ENCODE data around the gene CYB5R3.
A peak's percentile ranks its signal among the peaks of the same experiment; 100 is the strongest.

CYB5R3 gene

GRCh38 chr22:42649246-42650099, at the start of gene CYB5R3:
TSS of gene CYB5R3 (minus strand) at chr22:42649392. CDS start at chr22:42649315, 77 bp downstream.
- DNase-seq (ENCODE audit: low read depth in 2 of 3, low spot score in 1 of 3): peak; percentile 76 to 81 (median 77)

DNA sequence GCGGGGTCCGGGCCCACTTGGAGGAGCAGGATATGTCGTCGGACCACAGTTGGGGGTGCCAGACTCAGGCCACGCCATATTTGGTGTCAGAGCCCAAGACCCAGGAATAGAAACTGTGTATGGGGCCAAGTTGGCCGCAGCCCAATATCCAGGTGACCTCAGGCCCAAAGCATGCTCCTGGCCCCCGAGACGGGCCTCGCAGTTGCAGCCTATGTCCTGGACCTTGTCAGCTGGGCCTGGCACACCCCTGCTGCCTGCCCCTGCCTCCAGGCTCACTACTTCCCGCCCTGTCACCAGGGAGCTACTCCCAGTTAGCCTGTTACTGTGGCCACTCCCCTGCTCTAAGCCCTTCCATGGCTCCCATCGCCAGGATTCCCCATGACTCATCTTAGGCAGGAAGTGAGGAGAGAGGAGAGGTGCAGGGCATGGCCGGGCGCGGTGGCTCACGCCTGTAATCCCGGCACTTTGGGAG, 48.4 kb upstream of the CYB5R3 start:
- no peak for DNase-seq (ENCODE audit: low read depth in 2 of 3, low spot score in 1 of 3)

DNA sequence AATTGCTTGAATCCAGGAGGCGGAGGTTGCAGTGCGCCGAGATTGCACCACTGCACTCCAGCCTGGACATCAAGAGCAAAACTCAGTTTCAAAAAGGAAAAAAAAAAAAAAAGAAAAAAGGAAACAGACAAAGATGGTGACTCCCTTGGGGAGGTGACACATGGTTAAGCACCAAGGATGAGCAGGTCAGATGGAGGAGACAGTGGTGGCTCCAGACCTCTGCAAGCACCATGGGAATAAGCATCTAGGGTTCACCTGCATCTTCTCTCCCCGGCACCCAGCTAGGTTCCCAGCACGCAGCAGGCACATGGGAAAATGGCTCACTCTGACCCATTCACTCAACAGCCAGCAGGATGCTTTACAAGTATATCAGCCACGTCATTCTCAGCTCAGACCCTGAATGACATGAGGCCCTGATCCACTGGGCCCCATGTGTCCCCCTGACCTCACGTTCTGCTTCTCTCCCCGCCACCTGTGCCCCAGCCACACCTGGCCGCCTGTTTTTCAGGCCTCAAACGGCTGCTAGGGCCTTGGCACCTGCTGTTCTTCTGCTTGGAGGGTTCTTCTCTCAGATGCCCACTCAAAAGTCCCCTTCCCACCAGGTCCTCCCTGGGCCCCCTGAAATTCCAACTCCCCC, 47.3 kb upstream of the CYB5R3 start:
- DNase-seq (ENCODE audit: low read depth in 2 of 3, low spot score in 1 of 3): no peak

DNA sequence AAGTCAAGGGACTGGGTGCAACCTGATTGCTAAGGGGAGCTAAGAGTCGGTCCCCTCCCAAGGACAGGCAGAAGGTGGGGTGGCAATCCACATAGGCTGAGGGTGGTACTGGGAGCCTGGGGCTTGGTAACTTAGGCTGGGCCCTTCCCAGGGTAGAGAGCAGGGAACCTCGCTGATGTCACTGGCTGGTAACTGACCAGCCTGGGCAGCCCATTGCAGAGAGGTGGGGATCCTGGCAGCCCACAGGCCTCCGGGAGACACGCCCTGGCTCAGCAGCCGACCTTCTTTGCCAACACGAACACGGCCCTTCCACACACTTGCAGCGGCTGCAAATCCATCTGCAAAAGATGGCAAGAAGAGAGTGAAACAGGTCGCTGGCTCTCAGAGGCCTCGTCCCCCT, 46.1 kb upstream of the CYB5R3 start:
- no peak for DNase-seq (ENCODE audit: low read depth in 2 of 3, low spot score in 1 of 3)

- no peak for DNase-seq (ENCODE audit: low read depth in 2 of 3, low spot score in 1 of 3)
Observed at GRCh38 chr22:42693763-42694683, 44.8 kb upstream of the CYB5R3 start.

DNA sequence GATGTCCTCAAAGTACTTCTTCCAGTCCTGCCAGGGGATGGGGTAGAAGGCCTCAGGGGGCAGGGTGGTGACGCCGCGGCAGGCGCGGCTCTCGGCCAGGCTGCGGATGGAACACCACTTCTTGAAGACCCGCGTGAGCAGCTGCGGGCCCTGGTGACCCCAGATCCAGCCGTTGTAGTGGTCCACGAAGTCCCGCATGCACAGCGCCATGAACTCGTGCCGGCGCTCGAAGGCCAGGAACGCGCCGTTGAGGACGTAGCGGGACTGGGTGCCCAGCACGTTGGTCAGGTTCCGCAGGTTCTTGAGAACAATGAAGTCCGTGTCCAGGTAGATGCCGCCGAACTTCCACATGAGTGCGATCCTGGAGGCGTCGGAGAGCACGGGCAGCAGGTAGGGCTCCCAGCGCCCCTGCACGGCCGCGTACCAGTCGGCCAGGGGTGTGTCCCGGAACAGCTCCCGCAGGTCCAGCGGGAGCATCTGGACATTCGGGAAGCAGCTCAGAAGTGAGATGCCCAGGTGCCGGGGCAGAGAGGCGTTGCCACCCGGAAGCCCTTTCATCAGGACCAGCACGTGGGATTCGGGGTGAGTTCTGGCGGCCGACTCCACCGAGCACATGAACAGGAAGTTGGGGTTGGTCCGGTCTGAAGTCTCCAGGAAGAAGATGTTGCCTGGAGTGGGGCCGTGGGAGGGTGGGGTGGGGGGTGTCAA, 44.0 kb upstream of the CYB5R3 start:
- DNase-seq (ENCODE audit: low read depth in 2 of 3, low spot score in 1 of 3): no peak

GRCh38 chr22:42692239-42693054, 43.3 kb upstream of the CYB5R3 start:
- DNase-seq (ENCODE audit: low read depth in 2 of 3, low spot score in 1 of 3): no peak

- DNase-seq (ENCODE audit: low read depth in 2 of 3, low spot score in 1 of 3): no peak
Observed at GRCh38 chr22:42691440-42691839, 42.2 kb upstream of the CYB5R3 start.

DNA sequence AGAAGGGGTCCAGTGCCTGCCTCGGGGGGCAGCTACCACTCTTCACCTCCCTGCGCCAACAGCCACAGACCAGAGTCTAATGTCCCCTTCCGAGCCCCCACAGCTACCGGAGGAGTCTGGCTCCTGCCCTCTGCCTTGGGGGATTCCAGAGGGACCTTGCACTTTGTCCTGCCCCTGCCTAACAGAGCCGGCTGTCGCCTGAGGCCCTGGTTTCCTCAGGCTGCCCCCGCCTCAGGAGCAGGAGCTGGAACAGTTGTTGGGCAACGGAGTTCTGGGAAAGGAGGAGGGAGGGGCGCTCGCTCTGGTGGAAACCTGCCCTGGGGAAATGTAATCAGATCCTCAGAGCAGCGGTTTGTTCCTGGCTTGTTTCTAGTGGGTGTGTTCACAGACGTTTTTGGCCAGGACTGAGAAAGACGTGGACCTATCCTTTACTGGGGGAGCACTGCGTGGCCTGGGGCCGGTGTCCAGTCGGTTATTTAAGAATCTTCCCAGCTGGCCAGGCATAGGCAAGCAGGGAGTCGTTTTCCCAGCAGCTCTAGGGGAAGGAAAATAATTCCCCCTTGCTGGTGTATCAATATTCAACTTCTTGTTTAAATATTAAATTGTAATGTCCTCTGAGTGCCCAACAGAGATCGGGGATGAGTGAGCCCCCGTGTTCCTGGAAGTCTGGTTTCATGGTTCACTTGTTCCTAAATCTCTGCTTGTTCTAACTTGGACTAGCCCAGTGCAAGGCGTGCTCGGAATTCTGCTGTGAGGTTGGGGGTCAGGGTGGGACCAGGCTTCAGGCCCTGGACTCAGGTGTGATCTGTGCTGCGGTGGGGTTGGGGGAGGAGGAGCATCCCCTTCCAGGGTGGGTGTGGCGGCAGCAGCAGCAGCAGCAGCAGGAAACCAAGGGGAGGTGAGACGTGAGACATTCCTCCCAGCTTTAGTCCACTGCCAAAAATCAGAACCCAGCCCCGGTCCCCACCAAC, 39.3 kb upstream of the CYB5R3 start:
- DNase-seq (ENCODE audit: low read depth in 2 of 3, low spot score in 1 of 3): no peak

- DNase-seq (ENCODE audit: low read depth in 2 of 3, low spot score in 1 of 3): no peak
Observed at GRCh38 chr22:42686756-42687491, 37.7 kb upstream of the CYB5R3 start.

DNA sequence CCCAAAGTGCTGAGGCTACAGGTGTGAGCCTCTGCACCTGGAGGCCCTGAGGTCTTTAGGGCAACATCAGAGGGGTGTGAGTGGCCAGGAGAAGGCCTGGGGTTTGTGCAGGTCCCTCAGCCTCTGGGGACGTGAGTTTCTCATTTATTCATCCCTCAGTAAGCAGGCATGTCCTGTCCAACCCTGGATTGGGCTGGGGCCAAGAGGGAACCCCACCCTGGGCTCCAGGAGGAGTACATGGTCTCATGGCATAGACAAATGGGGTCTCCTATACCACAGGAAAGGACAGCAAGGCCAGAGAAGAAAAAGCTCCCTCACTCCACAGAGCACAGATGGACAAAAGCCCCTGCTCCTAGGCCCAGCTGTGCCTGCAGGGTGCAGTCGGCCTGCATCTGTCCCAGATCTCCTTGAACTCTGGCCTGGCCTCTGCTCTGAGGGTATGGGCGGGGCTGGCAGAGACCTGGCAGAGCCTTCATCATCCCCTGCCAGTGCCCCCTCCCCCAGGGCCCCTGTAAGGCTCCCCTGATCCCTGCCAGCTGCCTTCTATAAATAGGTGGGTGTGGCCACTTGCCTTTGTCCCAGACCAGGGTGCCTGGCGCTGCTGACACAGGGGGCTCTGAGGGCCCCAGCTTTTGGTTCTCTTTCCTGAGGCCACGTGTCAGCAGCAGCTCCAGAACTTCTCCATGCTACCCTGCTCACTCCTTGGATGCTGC, 36.9 kb upstream of the CYB5R3 start:
- DNase-seq (ENCODE audit: low read depth in 2 of 3, low spot score in 1 of 3): no peak

DNA sequence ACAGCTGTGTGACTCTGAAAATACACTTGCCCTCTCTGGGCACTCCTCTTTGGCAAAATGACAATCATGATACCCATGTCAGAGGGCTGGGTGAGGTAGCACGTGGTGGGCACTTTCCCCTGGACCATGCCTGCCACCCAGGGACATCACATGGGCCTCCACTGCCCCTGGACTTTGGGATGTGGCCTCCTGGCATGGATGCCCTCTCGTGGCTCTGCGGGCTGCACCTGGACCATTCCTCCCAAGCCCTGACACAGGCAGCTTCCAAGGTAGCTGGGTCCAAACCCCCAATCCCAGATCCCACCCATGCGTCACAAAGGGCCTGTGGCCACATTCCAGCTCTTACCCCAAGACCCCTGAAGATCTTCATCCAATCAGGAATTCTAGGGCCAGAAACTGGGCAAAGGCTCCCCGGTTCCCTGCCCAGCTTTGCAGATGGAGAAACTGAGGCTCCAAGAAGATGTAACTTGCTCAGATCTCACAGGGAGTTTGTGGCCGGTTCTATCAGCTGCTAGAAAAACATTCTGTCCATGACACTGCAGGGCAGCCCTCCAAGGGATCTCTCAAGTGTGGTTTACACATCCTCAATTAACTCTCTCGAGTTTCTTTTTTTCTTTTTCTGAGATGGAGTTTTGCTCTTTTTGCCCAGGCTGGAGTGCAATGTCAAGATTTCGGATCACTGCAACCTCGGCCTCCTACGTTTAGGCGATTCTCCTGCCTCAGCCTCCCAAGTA, 35.4 kb upstream of the CYB5R3 start:
- DNase-seq (ENCODE audit: low read depth in 2 of 3, low spot score in 1 of 3): no peak

- DNase-seq (ENCODE audit: low read depth in 2 of 3, low spot score in 1 of 3): no peak
Observed at GRCh38 chr22:42683578-42684283, 34.5 kb upstream of the CYB5R3 start.

- DNase-seq (ENCODE audit: low read depth in 2 of 3, low spot score in 1 of 3): no peak
Observed at GRCh38 chr22:42682113-42682851, 33.1 kb upstream of the CYB5R3 start.

DNA sequence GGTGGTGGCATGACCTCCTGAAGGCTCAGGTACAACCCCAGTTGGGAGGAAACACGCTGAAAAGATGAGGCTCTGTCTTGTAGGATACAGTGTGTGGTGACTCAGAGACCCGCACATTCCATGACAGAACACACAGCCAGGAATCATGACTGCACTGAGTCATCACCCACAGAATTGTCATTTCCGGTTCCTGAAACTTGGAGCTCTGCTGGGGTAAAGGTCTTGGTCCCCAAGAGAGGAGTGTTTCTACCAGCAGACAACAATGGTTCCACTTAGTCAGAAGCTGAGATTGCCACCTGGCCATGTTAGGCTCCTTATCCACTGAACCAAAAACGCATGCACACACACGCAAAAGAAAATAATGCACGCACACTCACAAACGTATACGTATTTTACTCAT, 31.5 kb upstream of the CYB5R3 start:
- no peak for DNase-seq (ENCODE audit: low read depth in 2 of 3, low spot score in 1 of 3)

Measured in stimulated activated CD4-positive, alpha-beta T cell treated with anti-CD3 and anti-CD28 coated beads, Interleukin-12 subunit alpha, Interleukin-12 subunit beta, amount 100 ng/mL, for 48 hours (primary cell).